ENCODE data around the gene SMIM1.

SMIM1 gene

DNA sequence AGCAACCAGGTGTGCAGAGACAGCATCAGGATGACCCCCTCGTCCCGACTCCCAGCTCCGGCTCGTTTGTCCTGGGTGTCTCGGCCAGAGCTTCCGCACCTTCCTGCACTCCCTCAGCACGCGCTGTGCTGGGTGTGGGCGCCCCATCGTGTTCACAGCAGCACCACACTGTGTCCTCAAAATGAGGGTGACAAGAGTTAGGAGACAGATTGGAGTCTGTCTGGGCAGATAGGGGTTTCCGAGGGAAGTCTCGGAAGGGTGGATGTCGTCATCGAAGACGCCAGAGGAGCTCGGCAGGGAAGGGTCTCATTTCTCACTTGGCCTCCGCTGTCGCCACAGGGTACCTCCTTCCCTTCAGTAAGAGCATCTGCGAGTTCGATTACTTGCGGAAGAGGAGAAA is 16.2 kb upstream of the SMIM1 start:
- no peak for DNase-seq (ENCODE audit: low read depth in 2 of 2)

DNA sequence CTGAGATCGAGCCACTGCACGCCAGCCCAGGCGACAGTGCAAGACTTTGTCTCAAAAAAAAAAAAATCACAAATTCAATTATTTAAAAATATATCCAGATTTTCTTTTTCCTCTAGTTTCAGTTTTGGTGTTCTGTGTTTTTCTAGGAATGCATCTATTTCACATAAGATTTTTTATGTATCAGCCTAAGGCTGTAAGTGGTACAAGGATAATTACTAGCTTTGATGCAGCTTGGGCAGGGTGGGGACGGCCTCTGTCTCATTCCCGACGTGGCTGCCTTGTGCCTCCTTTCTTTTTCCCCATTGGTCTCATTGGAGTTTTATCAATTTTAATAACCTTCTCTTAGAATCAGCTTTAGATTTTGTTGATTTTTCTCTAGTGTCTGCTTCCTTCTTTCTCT is 13.4 kb upstream of the SMIM1 start:
- no peak for DNase-seq (ENCODE audit: low read depth in 2 of 2)

- DNase-seq (ENCODE audit: low read depth in 2 of 2), result no peak
Measured at GRCh38 chr1:3759796-3760195, 12.8 kb upstream of the SMIM1 start.

DNA sequence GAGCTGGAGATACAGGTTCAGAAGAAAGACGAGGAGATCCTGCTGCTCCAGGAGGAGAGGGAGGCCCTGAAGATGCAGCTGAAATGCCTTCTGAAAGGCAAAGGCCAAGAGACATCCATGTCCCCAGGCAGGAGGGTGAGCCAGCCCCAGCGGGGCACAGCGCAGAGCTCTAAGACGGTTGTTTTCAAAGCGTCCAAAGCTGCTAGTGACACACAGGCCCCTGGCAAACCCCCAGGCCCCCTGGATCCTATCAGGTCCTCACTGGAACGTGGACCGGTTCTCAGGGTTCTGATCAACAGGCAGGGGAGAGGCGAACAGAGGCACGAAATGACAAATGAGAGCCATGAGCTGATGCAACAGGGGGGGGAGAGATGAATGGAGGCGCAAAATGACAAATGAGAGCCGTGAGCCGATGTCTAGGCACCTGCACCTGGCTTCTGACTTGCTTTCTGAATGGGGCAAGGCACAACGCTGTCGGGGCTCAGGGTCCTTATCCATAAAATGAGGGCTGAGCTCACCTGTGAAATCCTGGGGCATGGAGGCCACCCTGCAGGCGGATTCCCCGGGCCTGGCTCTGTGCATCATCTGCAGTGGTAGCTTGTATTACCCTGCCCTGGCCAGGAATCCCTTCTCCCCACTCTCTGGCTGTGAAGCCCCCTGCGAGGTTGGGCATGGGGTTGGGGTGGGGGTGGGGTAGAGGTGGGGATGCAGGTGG is 11.1 kb upstream of the SMIM1 start:
- DNase-seq (ENCODE audit: low read depth in 2 of 2), result no peak

- no peak for DNase-seq (ENCODE audit: low read depth in 2 of 2)
Measured at GRCh38 chr1:3762151-3762872, 10.2 kb upstream of the SMIM1 start.

DNA sequence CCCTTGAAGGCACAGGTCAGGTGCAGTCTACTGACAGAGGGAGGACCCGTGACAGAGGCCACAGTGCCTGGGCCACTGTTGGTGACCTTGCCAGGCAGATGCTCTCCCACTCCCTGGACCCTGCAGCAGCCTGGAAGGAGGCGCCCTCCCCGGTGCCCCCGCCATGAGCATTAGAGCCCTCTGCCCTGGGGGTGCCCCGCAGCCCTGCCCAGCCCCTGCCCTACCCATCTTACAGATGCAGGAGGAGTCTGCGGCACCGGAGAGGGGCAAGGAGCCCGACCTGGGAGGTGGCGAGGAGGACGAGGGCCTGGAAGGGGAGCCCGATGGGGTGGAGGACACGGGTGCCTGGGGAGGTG is 9.7 kb upstream of the SMIM1 start:
- no peak for DNase-seq (ENCODE audit: low read depth in 2 of 2)

- DNase-seq (ENCODE audit: low read depth in 2 of 2), result no peak
Measured at GRCh38 chr1:3763351-3764125, 9.0 kb upstream of the SMIM1 start.

DNA sequence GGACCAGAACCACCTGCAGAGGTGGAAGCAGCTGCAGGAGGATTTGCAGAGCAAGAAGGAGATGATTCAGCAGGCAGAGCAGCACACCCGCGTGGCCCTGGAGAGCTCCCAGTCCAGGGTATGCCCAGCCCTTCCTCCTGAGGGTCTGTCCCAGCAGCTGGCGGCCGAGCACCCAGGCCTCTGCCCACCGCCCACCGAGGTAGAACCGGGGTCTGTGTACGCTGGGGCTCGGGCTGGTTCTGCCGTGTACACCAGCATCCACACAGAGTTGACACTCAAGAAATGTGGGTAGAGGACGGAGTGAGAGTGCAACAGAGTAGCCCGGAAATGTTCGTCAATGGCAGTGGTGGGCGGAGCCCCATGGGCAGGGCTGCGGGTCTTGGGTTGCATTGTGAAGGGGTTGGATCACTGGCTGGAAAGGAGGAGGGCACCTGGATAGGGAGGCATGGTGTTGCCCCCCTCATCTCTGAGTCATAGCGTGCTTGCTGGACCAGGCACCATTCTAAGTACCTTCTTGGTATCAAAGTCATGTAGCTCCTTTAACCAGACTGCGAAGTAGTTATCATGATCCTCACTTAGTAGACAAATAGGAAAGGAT is 5.1 kb upstream of the SMIM1 start:
- DNase-seq (ENCODE audit: low read depth in 2 of 2), result no peak

DNA sequence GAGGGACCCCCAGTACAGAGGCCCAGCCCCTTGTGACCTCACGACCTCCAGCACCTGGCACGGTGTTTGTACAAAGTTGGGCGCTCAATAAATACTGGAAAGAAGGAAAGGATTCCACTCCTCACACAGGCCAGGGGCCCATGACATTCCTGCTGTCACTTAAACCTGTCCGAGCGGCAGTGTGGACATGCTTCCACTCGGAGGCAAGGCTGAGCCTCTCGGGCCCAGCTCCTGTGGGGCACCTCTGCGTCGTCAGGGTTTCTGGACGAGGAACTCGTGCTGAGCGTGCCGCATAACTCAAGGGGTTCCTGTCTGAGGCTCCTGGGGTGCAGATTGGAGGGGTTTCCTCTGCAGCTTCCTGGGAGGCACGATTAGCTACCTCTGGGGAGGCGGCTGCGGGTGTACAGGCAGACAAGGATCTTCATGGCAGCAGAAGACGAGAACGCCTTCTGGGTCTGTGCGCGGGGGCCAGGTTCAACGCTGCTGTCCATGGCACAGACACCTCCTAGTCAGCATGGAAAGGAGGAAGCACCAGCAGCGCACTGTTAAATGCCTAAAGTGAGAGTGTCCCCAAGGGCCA is 3.6 kb upstream of the SMIM1 start:
- no peak for DNase-seq (ENCODE audit: low read depth in 2 of 2)

DNA sequence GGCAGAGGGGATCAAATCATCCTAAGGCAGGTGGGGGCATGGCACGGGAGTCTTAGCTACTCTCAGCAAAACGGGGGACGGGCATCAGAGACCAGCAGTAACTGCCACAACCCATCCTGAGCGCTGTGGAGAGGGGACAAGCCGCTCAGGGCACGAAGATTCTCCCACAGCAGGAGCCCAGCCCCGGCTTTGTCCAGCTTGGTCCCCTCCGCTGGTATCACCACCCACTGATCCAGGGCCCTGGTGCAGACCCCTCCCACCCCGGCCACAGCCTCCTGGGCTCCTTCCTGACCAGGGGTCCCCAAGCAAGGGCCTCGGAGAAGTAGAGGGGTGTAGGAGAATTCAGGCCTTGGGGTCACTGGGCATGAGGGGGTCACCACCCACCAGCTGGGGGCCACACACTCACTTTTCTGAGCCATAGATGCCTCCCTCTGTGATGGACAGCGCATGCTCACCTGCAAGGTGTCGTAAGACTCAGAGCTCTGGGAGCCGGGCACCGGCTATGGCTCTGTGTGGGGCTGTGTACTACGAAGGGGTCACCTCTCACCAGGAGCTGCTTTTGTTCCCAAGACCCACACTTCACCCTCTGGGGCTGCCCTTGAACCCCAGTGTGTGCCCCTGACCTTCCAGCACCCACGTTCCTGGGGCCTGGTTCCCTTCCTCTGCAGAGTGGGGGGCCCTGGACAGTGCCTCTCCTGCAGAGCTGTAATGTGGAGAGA is 2.3 kb upstream of the SMIM1 start:
- DNase-seq (ENCODE audit: low read depth in 2 of 2), result no peak

DNA sequence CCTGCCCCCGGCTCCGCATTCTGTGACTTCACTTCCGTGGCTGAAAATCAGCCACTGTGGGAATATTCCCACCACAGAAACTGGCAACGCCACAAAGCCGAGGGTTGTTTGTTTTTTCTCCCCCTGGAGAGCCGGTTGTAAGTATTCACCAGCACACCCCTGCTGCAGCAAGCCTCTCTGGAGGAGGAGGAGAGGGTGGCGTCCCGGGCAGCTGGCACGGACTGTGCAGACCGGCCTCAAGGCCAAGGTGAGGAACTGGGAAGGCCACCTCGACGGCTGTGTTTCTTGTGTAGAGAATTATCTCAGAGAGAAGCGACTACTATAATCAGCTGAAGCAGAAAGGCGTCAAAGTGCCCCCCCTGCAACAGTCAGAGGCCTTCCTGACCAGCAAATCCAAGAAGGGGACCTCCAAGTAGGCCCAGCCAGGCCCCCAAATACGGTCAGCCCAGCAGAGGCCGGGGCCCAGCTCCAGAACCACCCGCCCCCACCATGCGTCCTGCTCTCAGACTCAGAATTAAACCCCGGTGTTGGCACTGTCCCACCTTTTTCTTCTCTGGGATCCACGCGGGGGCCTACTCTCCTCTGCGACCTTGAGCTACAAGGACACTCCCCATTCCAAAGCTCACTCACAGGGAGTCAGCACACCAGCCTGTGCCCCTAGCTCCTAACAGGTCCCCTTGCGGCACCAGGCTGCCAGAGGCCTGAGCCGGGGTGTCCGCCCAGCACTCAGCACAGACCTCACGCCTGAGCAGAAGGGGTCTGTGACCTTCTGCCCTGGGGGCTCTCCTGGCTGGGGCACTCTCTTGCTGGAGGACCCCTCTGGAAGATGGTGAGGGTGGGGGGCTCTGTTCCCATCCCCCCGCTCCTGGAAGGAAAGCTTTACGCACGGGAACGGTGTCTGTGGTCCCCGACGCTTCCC is 1.2 kb upstream of the SMIM1 start:
- DNase-seq (ENCODE audit: low read depth in 2 of 2), result no peak

- peak; percentile 67 to 77 for DNase-seq (ENCODE audit: low read depth in 2 of 2)
Measured at GRCh38 chr1:3772027-3772714, 378 bp upstream of the SMIM1 start.

- DNase-seq (ENCODE audit: low read depth in 2 of 2), result no peak
Measured at GRCh38 chr1:3773572-3774275, 1.2 kb downstream of the SMIM1 start.

DNA sequence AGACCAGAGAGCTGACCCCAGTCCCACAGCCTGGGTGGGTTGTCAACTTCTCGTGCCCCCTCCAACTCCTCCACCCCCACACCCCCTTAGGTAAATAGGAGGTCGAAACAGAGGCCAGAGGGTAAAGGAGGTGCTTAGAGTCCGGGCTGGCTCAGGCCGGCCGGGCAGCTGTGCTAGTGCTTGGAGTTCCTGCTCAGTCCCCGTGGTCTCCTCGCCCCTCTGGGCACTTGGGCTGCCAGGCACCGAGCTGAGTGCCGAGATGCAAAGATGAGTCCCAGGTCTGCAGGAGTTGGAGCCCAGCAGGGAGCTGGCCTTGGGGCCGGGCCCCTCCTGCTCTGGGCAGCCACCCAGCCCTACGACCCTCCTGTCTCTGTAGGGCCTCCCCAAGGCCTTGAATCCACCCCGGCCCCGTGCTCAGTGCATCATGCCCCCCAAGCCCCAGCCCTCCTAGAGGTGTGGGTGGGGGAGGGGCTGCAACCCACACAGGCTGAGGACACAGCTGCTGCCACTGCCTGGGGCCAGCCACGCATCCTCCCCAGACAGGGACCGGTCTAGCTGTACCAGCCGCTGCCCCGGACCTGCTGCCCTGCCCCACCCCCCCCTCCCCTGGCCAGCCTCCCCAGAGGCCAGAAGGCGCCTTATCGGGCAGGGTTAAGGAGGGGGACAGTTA is 1.9 kb downstream of the SMIM1 start:
- no peak for DNase-seq (ENCODE audit: low read depth in 2 of 2)

DNA sequence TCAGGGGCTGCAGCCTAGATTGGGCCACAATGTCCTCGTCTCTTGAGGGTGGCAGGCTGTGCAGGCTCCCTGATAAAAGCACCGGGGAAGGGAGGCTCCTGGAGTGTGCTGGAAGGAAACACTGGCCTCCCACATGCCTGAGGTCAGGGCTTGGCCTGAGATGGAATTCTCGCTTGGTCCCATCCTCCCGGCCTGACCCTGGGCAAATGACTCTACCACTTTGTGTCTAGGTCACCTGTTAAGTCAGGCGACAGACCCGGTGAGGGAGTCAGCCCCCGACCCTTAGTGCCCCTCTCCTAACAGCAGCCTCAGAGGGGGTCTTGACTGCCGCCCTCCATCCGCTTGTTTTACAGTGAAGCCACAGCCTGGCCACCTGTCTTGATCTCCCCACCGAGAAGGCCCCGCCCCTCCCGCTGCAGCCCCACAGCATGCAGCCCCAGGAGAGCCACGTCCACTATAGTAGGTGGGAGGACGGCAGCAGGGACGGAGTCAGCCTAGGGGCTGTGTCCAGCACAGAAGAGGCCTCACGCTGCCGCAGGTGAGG is 2.5 kb downstream of the SMIM1 start:
- DNase-seq (ENCODE audit: low read depth in 2 of 2), result no peak

- peak in 1 of 2 donors; percentile 31 for DNase-seq (ENCODE audit: low read depth in 2 of 2)
Measured at GRCh38 chr1:3775490-3776230, 3.1 kb downstream of the SMIM1 start.

- DNase-seq (ENCODE audit: low read depth in 2 of 2), result no peak
Measured at GRCh38 chr1:3776231-3776961, 3.8 kb downstream of the SMIM1 start.

Data from stimulated activated CD4-positive, alpha-beta T cell treated with anti-CD3 and anti-CD28 coated beads, Interleukin-1b, Interleukin-23, amount 100 ng/mL, for 1 hour (primary cell).